ENCODE measurements around the gene DOCK7.
"Not testable (repeated sequence)": the region's sequence is repeated elsewhere in the genome, so short reads cannot be mapped to it uniquely, and the experiment has no call there.

The DOCK7 gene

GRCh38 chr1:62687903-62688686 lies at the start of gene DOCK7:
DOCK7 (minus strand) TSS chr1:62688386; CDS start chr1:62688264, 122 bp downstream.
- peak; percentile 65 for DNase-seq

- DNase-seq: no peak
These were observed 47.4 kb upstream of the DOCK7 start for GRCh38 chr1:62735491-62736171.

- DNase-seq: no peak
These were observed 44.1 kb upstream of the DOCK7 start for GRCh38 chr1:62732331-62732730.

GRCh38 chr1:62728963-62729362 lies 40.8 kb upstream of the DOCK7 start:
- no peak for DNase-seq

- DNase-seq: no peak
These were observed 39.6 kb upstream of the DOCK7 start for GRCh38 chr1:62727656-62728407.

GRCh38 chr1:62726011-62726442 lies 37.8 kb upstream of the DOCK7 start:
- no peak for DNase-seq

- DNase-seq: no peak
These were observed 37.1 kb upstream of the DOCK7 start for GRCh38 chr1:62725255-62725654.

GRCh38 chr1:62724430-62724829 lies 36.2 kb upstream of the DOCK7 start:
- no peak for DNase-seq

- no peak for DNase-seq
These were observed 35.7 kb upstream of the DOCK7 start for GRCh38 chr1:62723883-62724282.

GRCh38 chr1:62722796-62723195 lies 34.6 kb upstream of the DOCK7 start:
- DNase-seq: peak; percentile 2

GRCh38 chr1:62720946-62721554 lies 32.9 kb upstream of the DOCK7 start:
- no peak for DNase-seq

GRCh38 chr1:62718400-62718799 lies 30.2 kb upstream of the DOCK7 start:
- not testable (repeated sequence) for DNase-seq

- no peak for DNase-seq
These were observed 29.3 kb upstream of the DOCK7 start for GRCh38 chr1:62717483-62717882.

GRCh38 chr1:62716397-62716796 lies 28.2 kb upstream of the DOCK7 start:
- DNase-seq: no peak

- no peak for DNase-seq
These were observed 24.4 kb upstream of the DOCK7 start for GRCh38 chr1:62712336-62713243.

- no peak for DNase-seq
These were observed 19.5 kb upstream of the DOCK7 start for GRCh38 chr1:62707744-62708120.

GRCh38 chr1:62706985-62707743 lies 19.0 kb upstream of the DOCK7 start:
- DNase-seq: no peak

GRCh38 chr1:62698161-62698560 lies 10.0 kb upstream of the DOCK7 start:
- DNase-seq: not testable (repeated sequence)

GRCh38 chr1:62694479-62694878 lies 6.3 kb upstream of the DOCK7 start:
- not testable (repeated sequence) for DNase-seq

- DNase-seq: no peak
These were observed 4.9 kb upstream of the DOCK7 start for GRCh38 chr1:62693123-62693522.
